ENCODE results near the gene ZNF92. TPM values are rescaled to one million over a fixed set of nuclear protein-coding genes. Genes with fewer than 3 reads are reported as not detected.
"Not testable (repeated sequence)": the region's sequence is repeated elsewhere in the genome, so short reads cannot be mapped to it uniquely, and the experiment has no call there.

The ZNF92 gene
- total RNA-seq, 3 donors from 2014 or later (not counting 1 experiment from before 2014, with no cell fraction given), result 28.5 to 35.0 (median 33.7) TPM

DNA sequence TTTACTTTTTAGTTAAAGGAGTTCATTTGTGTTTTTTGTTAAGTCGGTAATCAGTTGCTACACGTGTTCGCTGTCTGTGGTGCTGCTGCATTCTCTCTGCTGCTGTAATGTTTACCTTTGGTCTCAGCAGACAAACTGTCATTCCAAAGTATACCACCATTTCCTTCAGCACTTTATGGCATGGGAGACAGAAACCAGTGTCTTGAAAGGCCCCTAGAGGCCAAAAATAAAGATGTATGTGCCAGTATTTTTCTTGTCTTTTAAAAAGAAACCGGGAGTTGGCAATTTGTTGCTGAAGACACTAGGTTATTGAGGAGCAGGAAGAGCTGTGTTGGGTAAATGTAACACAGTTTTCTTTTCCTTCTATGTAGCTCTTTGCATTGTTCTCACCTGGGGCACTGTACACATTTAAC lies 24.1 kb downstream of the ZNF92 start:
- Histone ChIP-seq H3K4me3 (ENCODE audit: low read length) (no peak overlapping the region), H3K4me1 (ENCODE audit: control insufficient read depth, insufficient read depth, low read length) (peaks cover 4% of the 10 kb centered on the region), H3K27me3 (ENCODE audit: control insufficient read depth, insufficient read depth, low read length) (no peaks in the 10 kb centered on the region), H3K36me3 (ENCODE audit: control insufficient read depth, insufficient read depth, low read length) (peaks cover 22% of the 10 kb centered on the region), H3K27ac (ENCODE audit: low read length) (no peak overlapping the region), H3K9me3 (ENCODE audit: control insufficient read depth, insufficient read depth, low read length) (peaks cover 7% of the 10 kb centered on the region)
- H3K4me1 Mint-ChIP-seq, result peaks cover 28 to 36% of the 10 kb centered on the region in 2 donors
- DNase-seq (no peak), ATAC-seq (no peak)
- TF ChIP-seq, protein P1, sequence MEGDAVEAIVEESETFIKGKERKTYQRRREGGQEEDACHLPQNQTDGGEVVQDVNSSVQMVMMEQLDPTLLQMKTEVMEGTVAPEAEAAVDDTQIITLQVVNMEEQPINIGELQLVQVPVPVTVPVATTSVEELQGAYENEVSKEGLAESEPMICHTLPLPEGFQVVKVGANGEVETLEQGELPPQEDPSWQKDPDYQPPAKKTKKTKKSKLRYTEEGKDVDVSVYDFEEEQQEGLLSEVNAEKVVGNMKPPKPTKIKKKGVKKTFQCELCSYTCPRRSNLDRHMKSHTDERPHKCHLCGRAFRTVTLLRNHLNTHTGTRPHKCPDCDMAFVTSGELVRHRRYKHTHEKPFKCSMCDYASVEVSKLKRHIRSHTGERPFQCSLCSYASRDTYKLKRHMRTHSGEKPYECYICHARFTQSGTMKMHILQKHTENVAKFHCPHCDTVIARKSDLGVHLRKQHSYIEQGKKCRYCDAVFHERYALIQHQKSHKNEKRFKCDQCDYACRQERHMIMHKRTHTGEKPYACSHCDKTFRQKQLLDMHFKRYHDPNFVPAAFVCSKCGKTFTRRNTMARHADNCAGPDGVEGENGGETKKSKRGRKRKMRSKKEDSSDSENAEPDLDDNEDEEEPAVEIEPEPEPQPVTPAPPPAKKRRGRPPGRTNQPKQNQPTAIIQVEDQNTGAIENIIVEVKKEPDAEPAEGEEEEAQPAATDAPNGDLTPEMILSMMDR (IDR thresholded peaks at IDR 0.05), result no peak
- H3K9me3 Mint-ChIP-seq, result peaks cover 0 to 5% of the 10 kb centered on the region in 2 donors
- 95% methylated on average over 4 of the region's 4 CpGs for WGBS (ENCODE audit: insufficient coverage)
- intact Hi-C loops (cut with micrococcal nuclease), result no loop called here
- no peaks in the 10 kb centered on the region for H3K27me3 Mint-ChIP-seq (ENCODE audit: low read depth in 2 of 2)
- peaks cover 36% of the 10 kb centered on the region for H3K36me3 Mint-ChIP-seq
- H3K4me3 Mint-ChIP-seq, result no peak overlapping the region
- no peak overlapping the region for H3K27ac Mint-ChIP-seq

DNA sequence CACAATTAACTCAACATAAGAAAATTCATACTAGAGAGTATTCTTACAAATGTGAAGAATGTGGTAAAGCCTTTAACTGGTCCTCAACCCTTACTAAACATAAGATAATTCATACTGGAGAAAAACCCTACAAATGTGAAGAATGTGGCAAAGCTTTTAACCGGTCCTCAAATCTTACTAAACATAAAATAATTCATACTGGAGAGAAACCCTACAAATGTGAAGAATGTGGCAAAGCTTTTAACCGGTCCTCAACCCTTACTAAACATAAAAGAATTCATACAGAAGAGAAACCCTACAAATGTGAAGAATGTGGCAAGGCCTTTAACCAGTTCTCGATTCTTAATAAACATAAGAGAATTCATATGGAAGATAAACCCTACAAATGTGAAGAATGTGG lies 25.0 kb downstream of the ZNF92 start:
- WGBS (ENCODE audit: insufficient coverage), result no CpG with 5 or more reads among the region's 3 CpGs
- Mint-ChIP-seq H3K4me1 (peaks cover 28 to 35% of the 10 kb centered on the region in 2 donors), H3K36me3 (peaks cover 36% of the 10 kb centered on the region)
- Histone ChIP-seq H3K9me3 (ENCODE audit: control insufficient read depth, insufficient read depth, low read length) (peaks cover 14% of the 10 kb centered on the region), H3K36me3 (ENCODE audit: control insufficient read depth, insufficient read depth, low read length) (peaks cover 19% of the 10 kb centered on the region)
- DNase-seq; H3K27ac Mint-ChIP-seq; H3K9me3 Mint-ChIP-seq; H3K27me3 ChIP-seq (ENCODE audit: control insufficient read depth, insufficient read depth, low read length); H3K4me1 ChIP-seq (ENCODE audit: control insufficient read depth, insufficient read depth, low read length); intact Hi-C loops (cut with micrococcal nuclease); H3K27ac ChIP-seq (ENCODE audit: low read length); ATAC-seq; H3K4me3 ChIP-seq (ENCODE audit: low read length); H3K4me3 Mint-ChIP-seq; H3K27me3 Mint-ChIP-seq (ENCODE audit: low read depth in 2 of 2): not testable (repeated sequence)

DNA sequence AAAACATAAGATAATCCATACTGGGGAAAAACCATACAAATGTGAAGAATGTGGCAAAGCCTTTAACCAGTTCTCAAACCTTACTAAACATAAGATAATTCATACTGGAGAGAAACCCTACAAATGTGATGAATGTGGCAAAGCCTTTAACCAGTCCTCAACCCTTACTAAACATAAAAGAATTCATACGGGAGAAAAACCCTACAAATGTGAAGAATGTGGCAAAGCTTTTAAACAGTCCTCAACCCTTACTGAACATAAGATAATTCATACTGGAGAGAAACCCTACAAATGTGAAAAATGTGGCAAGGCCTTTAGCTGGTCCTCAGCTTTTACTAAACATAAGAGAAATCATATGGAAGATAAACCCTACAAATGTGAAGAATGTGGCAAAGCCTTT lies 25.4 kb downstream of the ZNF92 start:
- H3K4me3 ChIP-seq (ENCODE audit: low read length); H3K27me3 ChIP-seq (ENCODE audit: control insufficient read depth, insufficient read depth, low read length); H3K4me3 Mint-ChIP-seq; H3K27me3 Mint-ChIP-seq (ENCODE audit: low read depth in 2 of 2); H3K9me3 Mint-ChIP-seq; H3K4me1 ChIP-seq (ENCODE audit: control insufficient read depth, insufficient read depth, low read length); ATAC-seq; H3K27ac Mint-ChIP-seq; intact Hi-C loops (cut with micrococcal nuclease); DNase-seq; H3K27ac ChIP-seq (ENCODE audit: low read length): not testable (repeated sequence)
- Mint-ChIP-seq H3K36me3 (peaks cover 36% of the 10 kb centered on the region), H3K4me1 (peaks cover 24 to 31% of the 10 kb centered on the region in 2 donors)
- Histone ChIP-seq H3K36me3 (ENCODE audit: control insufficient read depth, insufficient read depth, low read length) (peaks cover 19% of the 10 kb centered on the region), H3K9me3 (ENCODE audit: control insufficient read depth, insufficient read depth, low read length) (peaks cover 18% of the 10 kb centered on the region)
- 89% methylated on average over 1 of the region's 1 CpG for WGBS (ENCODE audit: insufficient coverage)

DNA sequence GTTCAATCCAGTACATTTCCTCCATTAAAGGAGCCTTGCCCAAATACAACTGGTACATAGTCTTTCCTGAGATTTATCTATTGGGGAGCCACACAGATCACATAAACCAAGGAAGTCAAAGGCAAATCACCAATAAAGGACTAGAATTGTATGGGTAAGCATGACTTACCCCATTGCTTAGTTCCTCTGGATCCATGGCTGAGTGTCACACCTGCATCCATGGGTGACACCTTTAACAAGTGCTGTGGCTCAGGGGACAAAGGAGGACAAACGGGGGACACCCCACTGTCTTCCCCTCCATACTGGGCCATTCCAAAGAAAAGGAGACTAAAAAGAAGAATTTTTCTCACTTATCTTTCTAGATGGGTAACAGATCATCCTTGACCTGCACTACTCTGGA lies 30.4 kb downstream of the ZNF92 start:
- H3K27me3 Mint-ChIP-seq (ENCODE audit: low read depth in 2 of 2), result no peaks in the 10 kb centered on the region
- Histone ChIP-seq H3K27ac (ENCODE audit: low read length) (no peak overlapping the region), H3K27me3 (ENCODE audit: control insufficient read depth, insufficient read depth, low read length) (no peaks in the 10 kb centered on the region), H3K4me3 (ENCODE audit: low read length) (no peak overlapping the region), H3K4me1 (ENCODE audit: control insufficient read depth, insufficient read depth, low read length) (no peaks in the 10 kb centered on the region), H3K9me3 (ENCODE audit: control insufficient read depth, insufficient read depth, low read length) (peaks cover 43% of the 10 kb centered on the region), H3K36me3 (ENCODE audit: control insufficient read depth, insufficient read depth, low read length) (peaks cover 11% of the 10 kb centered on the region)
- peaks cover 10 to 15% of the 10 kb centered on the region in 2 donors for H3K9me3 Mint-ChIP-seq
- DNase-seq (no peak), ATAC-seq (no peak)
- no CpG with 5 or more reads among the region's 1 CpG for WGBS (ENCODE audit: insufficient coverage)
- no peak overlapping the region for H3K27ac Mint-ChIP-seq
- intact Hi-C loops (cut with micrococcal nuclease), result loop anchor here (10.0 kb wide), 1 partner anchor 51 kb away; no protein-coding TSS in a partner anchor
- no peaks in the 10 kb centered on the region for H3K4me1 Mint-ChIP-seq
- TF ChIP-seq, protein P1 (IDR thresholded peaks at IDR 0.05), result no peak
- peaks cover 37% of the 10 kb centered on the region for H3K36me3 Mint-ChIP-seq
- no peak overlapping the region for H3K4me3 Mint-ChIP-seq

DNA sequence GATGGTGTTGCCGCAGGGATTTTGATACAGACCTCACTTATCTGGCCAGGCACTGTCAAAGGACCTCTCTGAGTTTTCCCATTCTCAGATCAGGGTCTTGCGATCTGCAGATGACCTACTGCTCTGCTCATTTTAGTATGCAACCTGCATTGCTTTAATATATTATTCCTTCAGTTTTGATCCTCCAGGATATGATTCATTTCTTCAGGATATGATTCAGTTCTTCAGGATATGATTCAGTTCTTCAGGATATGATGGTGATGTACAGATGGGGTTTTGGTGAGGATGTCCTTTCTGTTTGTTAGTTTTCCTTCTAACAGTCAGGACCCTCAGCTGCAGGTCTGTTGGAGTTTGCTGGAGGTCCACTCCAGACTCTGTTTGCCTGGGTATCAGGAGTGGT lies 33.1 kb downstream of the ZNF92 start:
- not testable (repeated sequence) for H3K27ac ChIP-seq (ENCODE audit: low read length); H3K4me3 Mint-ChIP-seq; H3K4me3 ChIP-seq (ENCODE audit: low read length); H3K27me3 ChIP-seq (ENCODE audit: control insufficient read depth, insufficient read depth, low read length); H3K36me3 ChIP-seq (ENCODE audit: control insufficient read depth, insufficient read depth, low read length); H3K4me1 Mint-ChIP-seq; ATAC-seq; H3K27me3 Mint-ChIP-seq (ENCODE audit: low read depth in 2 of 2); DNase-seq; H3K4me1 ChIP-seq (ENCODE audit: control insufficient read depth, insufficient read depth, low read length); H3K27ac Mint-ChIP-seq
- Mint-ChIP-seq H3K9me3 (peaks cover 10 to 11% of the 10 kb centered on the region in 2 donors), H3K36me3 (peaks cover 23% of the 10 kb centered on the region)
- 97% methylated on average over 2 of the region's 2 CpGs for WGBS (ENCODE audit: insufficient coverage)
- intact Hi-C loops (cut with micrococcal nuclease), result loop anchor here (10.0 kb wide), 1 partner anchor 48 kb away; no protein-coding TSS in a partner anchor
- H3K9me3 ChIP-seq (ENCODE audit: control insufficient read depth, insufficient read depth, low read length), result peaks cover 42% of the 10 kb centered on the region
